HepG2 (cell line): ENCODE data around the gene FOSB. TPM values are rescaled to one million over a fixed set of nuclear protein-coding genes. Genes with fewer than 3 reads are reported as not detected.

Source experiments
- ARID5B ChIP-seq: IDR thresholded peaks from 2 replicates; pipeline ENCODE4 v1.4.0; 2020; ENCODE audit warnings: mild to moderate bottlenecking, missing genetic modification reagents
- ATF7-NPFF ChIP-seq: sonication (generic); formaldehyde crosslinking; IDR thresholded peaks from 2 replicates; pipeline ENCODE4 v1.8.1; 2023; ENCODE audit warnings: mild to moderate bottlenecking, low read depth, missing genetic modification reagents, moderate library complexity
- CERS6 ChIP-seq: sonication (generic); formaldehyde crosslinking; IDR thresholded peaks from 2 replicates; pipeline ENCODE4 v1.5.0; 2020; ENCODE audit warnings: missing genetic modification reagents
- CHCHD3 ChIP-seq: sonication (generic); formaldehyde crosslinking; IDR thresholded peaks from 2 replicates; pipeline ENCODE4 v1.8.0; 2022; ENCODE audit warnings: mild to moderate bottlenecking, missing genetic modification reagents, moderate library complexity
- CHD2 ChIP-seq: IDR thresholded peaks from 2 replicates; pipeline ENCODE4 v1.6.1; 2011; ENCODE audit warnings: low read depth, low read length, improper control_type of control experiment
- CREBL2 ChIP-seq: sonication (generic); formaldehyde crosslinking; IDR thresholded peaks from 2 replicates; pipeline ENCODE4 v1.8.1; 2023; ENCODE audit warnings: missing genetic modification reagents, mild to moderate bottlenecking, borderline replicate concordance
- DR1 ChIP-seq: sonication (generic); formaldehyde crosslinking; IDR thresholded peaks from 2 replicates; pipeline ENCODE4 v1.8.0; 2021; ENCODE audit warnings: mild to moderate bottlenecking, missing genetic modification reagents, inconsistent platforms
- HIC2 ChIP-seq: sonication (generic); formaldehyde crosslinking; IDR thresholded peaks from 2 replicates; pipeline ENCODE4 v1.9.0; 2022; ENCODE audit warnings: low read depth, missing genetic modification reagents
- HNRNPK ChIP-seq: fragments of 200-400 bp; formaldehyde crosslinking; IDR thresholded peaks from 2 replicates; pipeline ENCODE4 v1.6.1; 2018; ENCODE audit warnings: low read length, low read depth, moderate library complexity, mild to moderate bottlenecking; ENCODE audit not compliant: poor library complexity, severe bottlenecking
- MEIS1 ChIP-seq: sonication (generic); formaldehyde crosslinking; IDR thresholded peaks from 2 replicates; pipeline ENCODE4 v1.9.0; 2021; ENCODE audit warnings: mild to moderate bottlenecking, missing genetic modification reagents, moderate library complexity, borderline replicate concordance
- MIER3 ChIP-seq: IDR thresholded peaks from 2 replicates; pipeline ENCODE4 v1.6.1; 2016; ENCODE audit warnings: missing compliant biosample characterization, borderline replicate concordance
- MTA3 ChIP-seq: sonication (generic); formaldehyde crosslinking; IDR thresholded peaks from 2 replicates; pipeline ENCODE4 v1.4.0; 2020; ENCODE audit warnings: missing genetic modification reagents
- SOX5 ChIP-seq: IDR thresholded peaks from 2 replicates; pipeline ENCODE4 v1.6.1; 2016; ENCODE audit warnings: borderline replicate concordance
- TCF12 ChIP-seq, 2 experiments: fragments of 450-650 bp in 1 of 2; sonication (generic) in 1 of 2; formaldehyde crosslinking in 1 of 2; IDR thresholded peaks; 2 replicates each; pipeline versions ENCODE4 v1.6.1 to v1.8.0; 2017 to 2022; ENCODE audit warnings: antibody characterized with exemption in 1 of 2, mild to moderate bottlenecking in 1 of 2, missing genetic modification reagents in 1 of 2, moderate library complexity in 1 of 2
- ZBTB1 ChIP-seq: sonication (generic); formaldehyde crosslinking; IDR thresholded peaks from 2 replicates; pipeline ENCODE4 v1.4.0; 2020; ENCODE audit warnings: missing genetic modification reagents, borderline replicate concordance
- ZFYVE20 ChIP-seq: sonication (generic); formaldehyde crosslinking; IDR thresholded peaks from 2 replicates; pipeline ENCODE4 v1.8.0; 2023; ENCODE audit warnings: low read depth, mild to moderate bottlenecking, moderate library complexity, missing genetic modification reagents, borderline replicate concordance
- ZNF572 ChIP-seq: sonication (generic); formaldehyde crosslinking; IDR thresholded peaks from 2 replicates; pipeline ENCODE4 v1.5.1; 2020; ENCODE audit warnings: mild to moderate bottlenecking, missing genetic modification reagents
- ZNF629 ChIP-seq: sonication (generic); formaldehyde crosslinking; conservative IDR thresholded peaks from 2 replicates; pipeline ENCODE4 v1.5.0; 2020; ENCODE audit warnings: missing genetic modification reagents
- ZNF652 ChIP-seq: IDR thresholded peaks from 2 replicates; pipeline ENCODE4 v1.6.1; 2016; ENCODE audit warnings: low read depth, borderline replicate concordance
- ZSCAN30 ChIP-seq: sonication (generic); formaldehyde crosslinking; IDR thresholded peaks from 2 replicates; pipeline ENCODE4 v1.5.0; 2020; ENCODE audit warnings: mild to moderate bottlenecking, missing genetic modification reagents
- ZSCAN5A ChIP-seq: sonication (generic); formaldehyde crosslinking; IDR thresholded peaks from 2 replicates; pipeline ENCODE4 v1.8.0; 2022; ENCODE audit warnings: mild to moderate bottlenecking, missing genetic modification reagents, borderline replicate concordance
- polyA plus RNA-seq, 8 experiments: library from polyadenylated mRNA; depleted of rRNA in 3 of 8; stranded (reverse) in 7 of 8; unstranded in 1 of 8; fragments of >200 nt; fragmentation: Illumina TruSeq in 4 of 8; extraction: Trizol in 4 of 8; gene quantifications; 2 replicates each; pipeline versions ENCODE4 v1.2.1 to v1.2.3, GENCODE V29; 2011 to 2016; ENCODE audit warnings: low read depth in 4 of 8, missing spikeins in 1 of 8, mixed read lengths in 1 of 8; ENCODE audit not compliant: insufficient read depth in 1 of 8
- total RNA-seq, 5 experiments: library from RNA; depleted of rRNA; stranded (reverse); fragments of >200 nt; fragmentation: Illumina TruSeq; extraction: Trizol; gene quantifications; 2 replicates each; pipeline ENCODE4 v1.2.3, GENCODE V29; 2016; ENCODE audit warnings: low read depth in 1 of 5

Gene FOSB
- total and polyA plus RNA-seq, 2 of the 13 experiments (the other 11 are each of a cell fraction or from before 2014, with no cell fraction given) = 2.8 to 6.0 TPM

GRCh38 chr19:45439569-45440258, 28.1 kb upstream of the FOSB start (continued):
- TF ChIP-seq HIC2 (CRISPR knock-in tag) (no peak), MIER3 (peak; percentile 18; the same call in 1 of the 2 replicates), HNRNPK (peak; percentile 97), CHCHD3 (CRISPR knock-in tag) (0 out of 2 replicates have a peak, but pooled peaks have one; percentile 18), MTA3 (CRISPR knock-in tag) (no peak), ARID5B (CRISPR knock-in tag) (no peak; the same call in 1 of the 2 replicates), ZFYVE20 (CRISPR knock-in tag) (no peak), ATF7-NPFF (no peak), MEIS1 (CRISPR knock-in tag) (no peak), ZNF629 (CRISPR knock-in tag) (0 out of 2 replicates have a peak, but pooled peaks have one; percentile 23), ZSCAN30 (CRISPR knock-in tag) (no peak), ZNF652 (CRISPR knock-in tag) (no peak), ZNF572 (CRISPR knock-in tag) (no peak), DR1 (CRISPR knock-in tag) (no peak), CREBL2 (CRISPR knock-in tag) (no peak), CHD2 (no peak), ZSCAN5A (no peak), SOX5 (peak; percentile 39; the same call in 1 of the 2 replicates), CERS6 (CRISPR knock-in tag) (no peak), ZBTB1 (CRISPR knock-in tag) (no peak), TCF12 (IDR thresholded peaks at IDR 0.05) (no peak), TCF12 (CRISPR knock-in tag; IDR thresholded peaks at IDR 0.05) (no peak)
